Right lobe of liver (tissue), 6 donors: ENCODE results near the gene ST6GALNAC1. TPM values are rescaled to one million over a fixed set of nuclear protein-coding genes. Genes with fewer than 3 reads are reported as not detected.
A peak's percentile ranks its signal among the peaks of the same experiment; 100 is the strongest.

Source experiments
- ATAC-seq, 4 donors: fragments of 200-7000 bp; cut with Tn5 transposase; one replicate each; pipeline ENCODE4 v1.9.1; 2020; ENCODE audit warnings: mild to moderate bottlenecking in 4 of 4, moderate library complexity in 4 of 4
- DNase-seq, 3 donors: peaks; one replicate each; pipeline ENCODE4 v3.0.0-alpha.2; 2020
- H3K27ac ChIP-seq, 3 donors: fragments of 200-600 bp; one replicate each; pipeline ENCODE4 v1.8.0; 2022
- H3K27me3 ChIP-seq, 2 donors: fragments of 200-600 bp; one replicate each; pipeline ENCODE4 v1.8.0; 2022
- H3K36me3 ChIP-seq, 4 donors: fragments of 200-600 bp; sonication (generic) in 1 of 4; one replicate each; pipeline versions ENCODE4 v1.5.1 to v1.8.0; 2017 to 2022; ENCODE audit warnings: control low read depth in 1 of 4
- H3K4me1 ChIP-seq, 4 donors: fragments of 200-600 bp; sonication (generic) in 1 of 4; one replicate each; pipeline versions ENCODE4 v1.5.1 to v1.8.0; 2017 to 2022; ENCODE audit warnings: control low read depth in 1 of 4
- H3K4me3 ChIP-seq, 3 donors: fragments of 200-600 bp; one replicate each; pipeline ENCODE4 v1.8.0; 2022
- H3K9me3 ChIP-seq, 4 donors: fragments of 200-600 bp; sonication (generic) in 1 of 4; one replicate each; pipeline versions ENCODE4 v1.5.1 to v1.8.0; 2017 to 2022; ENCODE audit warnings: control low read depth in 1 of 4
- CTCF ChIP-seq, 4 donors: fragments of 200-600 bp in 3 of 4; fragments of 450-650 bp in 1 of 4; IDR thresholded peaks; one replicate each; pipeline versions ENCODE4 v1.5.1 to v1.8.0; 2016 to 2022; ENCODE audit warnings: antibody characterized with exemption in 4 of 4, mild to moderate bottlenecking in 2 of 4
- POLR2A ChIP-seq: fragments of 450-650 bp; IDR thresholded peaks from one replicate; pipeline ENCODE4 v1.6.1; 2017; ENCODE audit warnings: antibody characterized with exemption, mild to moderate bottlenecking
- WGBS: methylation state at CpG from one replicate; pipeline ENCODE4 v1.1.6; 2018; ENCODE audit warnings: low coverage, low lambda C conversion rate; ENCODE audit not compliant: insufficient coverage; ENCODE audit errors: missing lambda C conversion rate; 5-methylcytosine and 5-hydroxymethylcytosine counted together
- intact Hi-C, 2 donors: fragments of 100-400 bp; cut with DNase I; formaldehyde crosslinking; loops; one replicate each; pipeline versions ENCODE4 v1.11.2 to v1.14.1; 2022
- total RNA-seq, 6 experiments: library from RNA; depleted of rRNA in 2 of 6; stranded (reverse); fragments of >200 nt in 2 of 6; fragmentation: NEBNext Ultra II Directional in 3 of 6; extraction: Animal tissue kit (Norgen Biotek cat#: 25700) in 3 of 6; gene quantifications; one replicate each; pipeline versions ENCODE4 v1.1.0 to v1.2.4, GENCODE V29; 2016 to 2023
- donor health status: DM: no; HTN: yes; CAD: no.
- donor health status: DM: no; HTN: no; CAD: no.
- donor health status: DM: no; HTN: no; CAD: no.
- donor health status: DM: no; HTN: yes; CAD: no.
- donor health status: DM: no; HTN: yes; CAD: no.

Gene ST6GALNAC1
- total RNA-seq, 6 experiments from 2014 or later = 0.42 to 1.4 (median 0.62) TPM; not detected in 3

- no peak overlapping the region for H3K4me3 ChIP-seq
- WGBS = 82% methylated on average over 3 of the region's 10 CpGs
- no peak for TF ChIP-seq CTCF (IDR thresholded peaks at IDR 0.05)
- TF ChIP-seq POLR2A = no peak
- no peaks in the 10 kb centered on the region for H3K36me3 ChIP-seq
- intact Hi-C loops = no loop called here
- H3K27me3 ChIP-seq = no peaks in the 10 kb centered on the region
- no peaks in the 10 kb centered on the region for H3K4me1 ChIP-seq
- ATAC-seq (peak in 1 of 4 donors; percentile 18), DNase-seq (no peak)
- H3K27ac ChIP-seq = no peak overlapping the region
- no peaks in the 10 kb centered on the region for H3K9me3 ChIP-seq
These were observed 11.6 kb downstream of the ST6GALNAC1 start for GRCh38 chr17:76631821-76632565.

- H3K36me3 ChIP-seq = no peaks in the 10 kb centered on the region
- H3K4me1 ChIP-seq = no peaks in the 10 kb centered on the region
- H3K4me3 ChIP-seq = no peak overlapping the region
- TF ChIP-seq POLR2A = no peak
- no peaks in the 10 kb centered on the region for H3K9me3 ChIP-seq
- intact Hi-C loops = no loop called here
- no peak for ATAC-seq
- 68% methylated on average over 5 of the region's 6 CpGs for WGBS
- no peak for DNase-seq
- no peaks in the 10 kb centered on the region for H3K27me3 ChIP-seq
- H3K27ac ChIP-seq = no peak overlapping the region
These were observed 13.4 kb downstream of the ST6GALNAC1 start for GRCh38 chr17:76630151-76630550.

DNA sequence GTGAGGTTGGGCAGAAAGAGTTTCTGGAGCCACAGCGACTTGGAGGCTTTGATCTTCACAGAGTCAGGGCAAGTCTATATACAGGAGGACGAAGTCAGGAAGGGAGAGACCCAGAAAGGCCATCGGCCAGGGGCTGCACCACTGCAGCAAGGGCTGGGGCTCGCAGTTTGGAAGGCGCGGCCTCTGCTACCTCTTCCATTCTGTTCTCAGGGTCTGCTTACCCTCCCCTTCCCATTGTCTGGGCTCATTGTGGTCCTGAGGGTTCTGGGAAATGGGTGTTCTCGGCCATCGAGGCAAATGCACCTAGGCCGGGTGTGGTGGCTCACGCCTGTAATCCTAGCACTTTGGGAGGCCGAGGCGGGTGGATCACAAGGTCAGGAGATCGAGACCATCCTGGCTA lies 16.0 kb downstream of the ST6GALNAC1 start:
- Histone ChIP-seq H3K36me3 (no peaks in the 10 kb centered on the region), H3K27ac (no peak overlapping the region), H3K4me3 (no peak overlapping the region), H3K4me1 (no peaks in the 10 kb centered on the region), H3K9me3 (no peaks in the 10 kb centered on the region), H3K27me3 (no peaks in the 10 kb centered on the region)
- ATAC-seq (no peak), DNase-seq (no peak)
- intact Hi-C loops = loop anchor here in 1 of 2 donors (5.0 kb wide), 1 partner anchor 110 kb away; no protein-coding TSS in a partner anchor
- TF ChIP-seq CTCF (IDR thresholded peaks at IDR 0.05) (no peak), POLR2A (no peak)
- WGBS = 88% methylated on average over 5 of the region's 13 CpGs

- Histone ChIP-seq H3K36me3 (no peaks in the 10 kb centered on the region), H3K9me3 (no peaks in the 10 kb centered on the region), H3K4me1 (no peaks in the 10 kb centered on the region), H3K27me3 (no peaks in the 10 kb centered on the region), H3K27ac (no peak overlapping the region), H3K4me3 (no peak overlapping the region)
- intact Hi-C loops = loop anchor here in 1 of 2 donors (5.0 kb wide), 1 partner anchor 109 kb away; no protein-coding TSS in a partner anchor
- WGBS = 50% methylated on average over 5 of the region's 11 CpGs
- no peak for TF ChIP-seq CTCF (IDR thresholded peaks at IDR 0.05)
- TF ChIP-seq POLR2A = no peak
- DNase-seq (no peak), ATAC-seq (peak in 1 of 4 donors; percentile 4)
These were observed 17.1 kb downstream of the ST6GALNAC1 start for GRCh38 chr17:76626442-76626841.

DNA sequence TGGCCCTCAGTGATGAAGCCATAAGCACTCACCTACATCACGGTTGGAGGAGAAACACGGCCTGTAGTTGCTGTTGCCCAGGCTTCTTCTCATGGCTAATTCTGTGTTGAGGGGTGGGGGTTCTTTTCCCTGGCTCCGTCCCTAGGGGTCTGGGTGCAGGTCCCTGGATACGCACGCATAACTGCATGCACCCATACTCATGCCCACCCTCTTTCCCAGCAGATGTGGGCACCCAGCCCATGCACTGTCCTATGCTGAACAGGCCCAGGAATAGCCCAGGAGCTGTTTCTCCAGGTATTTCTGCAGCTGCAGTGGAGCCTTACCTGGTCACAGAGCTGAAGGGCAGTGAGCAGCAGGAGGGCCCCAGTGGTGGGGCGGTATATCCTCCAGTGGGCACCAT lies 18.1 kb downstream of the ST6GALNAC1 start:
- intact Hi-C loops = loop anchor here in 1 of 2 donors (5.0 kb wide), 1 partner anchor 108 kb away; no protein-coding TSS in a partner anchor
- DNase-seq = peak in 1 of 3 donors; percentile 35
- TF ChIP-seq CTCF (IDR thresholded peaks at IDR 0.05) (no peak), POLR2A (no peak)
- Histone ChIP-seq H3K36me3 (no peaks in the 10 kb centered on the region), H3K27ac (no peak overlapping the region), H3K4me1 (no peaks in the 10 kb centered on the region), H3K9me3 (no peaks in the 10 kb centered on the region), H3K4me3 (no peak overlapping the region), H3K27me3 (no peaks in the 10 kb centered on the region)
- no peak for ATAC-seq
- WGBS = no CpG with 5 or more reads among the region's 6 CpGs
